ENCODE measurements around the gene UNC5B.

- TF ChIP-seq TEAD4 (CRISPR knock-in tag; IDR thresholded peaks at IDR 0.05) (no peak), ZNF138 (CRISPR knock-in tag; conservative IDR thresholded peaks at IDR 0.05) (no peak), CREM (CRISPR knock-in tag; IDR thresholded peaks at IDR 0.05) (no peak), MAX (CRISPR knock-in tag; IDR thresholded peaks at IDR 0.05) (no peak), CTCF (IDR thresholded peaks at IDR 0.05) (no peak), CREB1 (CRISPR knock-in tag; IDR thresholded peaks at IDR 0.05) (no peak), ATF1 (CRISPR knock-in tag; IDR thresholded peaks at IDR 0.05) (no peak), ESRRA (CRISPR knock-in tag; IDR thresholded peaks at IDR 0.05; ENCODE audit: borderline replicate concordance) (no peak), SMAD3 (CRISPR knock-in tag; IDR thresholded peaks at IDR 0.05; ENCODE audit: borderline replicate concordance) (no peak), ZNF317 (CRISPR knock-in tag; IDR thresholded peaks at IDR 0.05; ENCODE audit: borderline replicate concordance, low read depth) (no peak)
These were observed 78.6 kb downstream of the UNC5B start for GRCh38 chr10:71290806-71291527.

Data from WTC11 (cell line).